Esophagus squamous epithelium (tissue), 5 donors: Measurements from ENCODE around the gene C6. TPM values are rescaled to one million over a fixed set of nuclear protein-coding genes. Genes with fewer than 3 reads are reported as not detected.
"Not testable (repeated sequence)": the region's sequence is repeated elsewhere in the genome, so short reads cannot be mapped to it uniquely, and the experiment has no call there.

Source experiments
- DNase-seq: peaks from one replicate; lab custom pipeline; 2025; lab: John Stamatoyannopoulos, UW
- H3K27ac ChIP-seq, 4 donors: fragments of 200-600 bp; sonication (generic); one replicate each; pipeline ENCODE4 v1.5.1; 2016 to 2019; ENCODE audit warnings: mild to moderate bottlenecking in 1 of 4
- H3K27me3 ChIP-seq, 4 donors: fragments of 200-600 bp; sonication (generic); 1 replicate in 3 of 4; 2 replicates in 1 of 4; pipeline versions ENCODE4 v1.5.1 to v1.6.0; 2017 to 2021; ENCODE audit warnings: antibody characterized with exemption in 1 of 4
- H3K36me3 ChIP-seq, 3 donors: fragments of 200-600 bp; sonication (generic); one replicate each; pipeline ENCODE4 v1.5.1; 2016 to 2019
- H3K4me1 ChIP-seq, 3 donors: fragments of 200-600 bp; sonication (generic); one replicate each; pipeline ENCODE4 v1.5.1; 2017 to 2019
- H3K4me3 ChIP-seq, 4 donors: fragments of 200-600 bp; sonication (generic); 1 replicate in 3 of 4; 2 replicates in 1 of 4; pipeline ENCODE4 v1.5.1; 2016 to 2019; ENCODE audit warnings: mild to moderate bottlenecking in 2 of 4, moderate library complexity in 1 of 4
- H3K9me3 ChIP-seq, 3 donors: fragments of 200-600 bp; sonication (generic); one replicate each; pipeline ENCODE4 v1.5.1; 2016 to 2019
- CTCF ChIP-seq, 6 experiments: fragments of 450-650 bp in 4 of 6; fragments of 200-600 bp in 2 of 6; sonication (generic) in 2 of 6; IDR thresholded peaks; one replicate each; pipeline ENCODE4 v1.5.1; 2016 to 2019; ENCODE audit warnings: antibody characterized with exemption in 6 of 6, mild to moderate bottlenecking in 4 of 6, moderate library complexity in 4 of 6
- POLR2A ChIP-seq, 4 donors: fragments of 450-650 bp; IDR thresholded peaks; one replicate each; pipeline ENCODE4 v1.6.1; 2017; ENCODE audit warnings: antibody characterized with exemption in 4 of 4, mild to moderate bottlenecking in 4 of 4, moderate library complexity in 3 of 4
- WGBS, 2 donors: methylation state at CpG; one replicate each; pipeline ENCODE4 v1.1.5; 2018; 5-methylcytosine and 5-hydroxymethylcytosine counted together
- intact Hi-C: fragments of 100-400 bp; cut with DNase I; formaldehyde crosslinking; loops from one replicate; pipeline ENCODE4 v1.15.0; 2022
- total RNA-seq, 4 donors: library from RNA; depleted of rRNA; stranded (reverse); fragments of >200 nt; gene quantifications; one replicate each; pipeline ENCODE4 v1.1.0, GENCODE V29; 2016
- donor health status: DM: yes; HTN: yes; CAD: no.

C6 gene
- total RNA-seq, 4 donors from 2014 or later, result 0.57 to 0.67 TPM; not detected in 2

DNA sequence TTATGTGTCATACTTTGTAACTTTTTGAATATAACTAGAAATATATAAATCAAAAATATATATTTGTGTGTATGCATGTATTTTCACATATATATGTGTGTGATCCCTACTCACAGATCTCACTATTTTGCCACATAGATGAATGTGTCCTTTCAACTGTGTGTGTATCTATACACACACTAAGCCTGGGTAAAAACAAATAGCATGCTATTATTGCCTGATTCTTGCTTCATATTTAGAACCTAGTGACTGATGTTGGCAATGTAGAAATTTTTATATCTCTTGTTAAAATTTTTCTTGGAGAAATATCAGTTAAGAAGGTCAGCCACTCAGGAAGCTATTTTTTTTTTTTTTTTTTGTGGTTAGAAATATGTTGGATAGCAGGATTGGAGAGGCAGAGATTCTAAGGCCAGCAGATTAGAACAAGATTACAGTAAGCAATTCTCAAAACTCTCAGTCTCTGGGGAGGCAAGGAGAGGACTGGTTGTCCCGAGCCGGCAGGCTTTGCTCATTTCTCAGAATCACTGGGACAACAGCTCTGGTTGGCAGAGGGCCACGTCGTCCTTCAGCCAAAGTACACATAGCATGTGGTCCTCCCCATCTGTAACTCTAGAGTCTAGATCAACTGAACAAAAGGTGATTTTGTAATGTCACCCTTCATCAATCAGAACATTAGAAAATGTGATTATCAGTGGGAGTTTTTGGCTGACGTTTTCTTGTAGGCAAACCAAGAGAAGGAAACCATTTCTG is 19.7 kb downstream of the C6 start:
- Histone ChIP-seq H3K4me3 (no peak overlapping the region), H3K27ac (peak overlapping the region in 3 of 4 donors; percentile 57 to 74 (median 73)), H3K9me3 (no peaks in the 10 kb centered on the region), H3K27me3 (no peaks in the 10 kb centered on the region), H3K4me1 (peaks cover 0 to 7% (median 0%) of the 10 kb centered on the region in 3 donors), H3K36me3 (no peaks in the 10 kb centered on the region)
- TF ChIP-seq CTCF (IDR thresholded peaks at IDR 0.05) (no peak), POLR2A (IDR thresholded peaks at IDR 0.05) (no peak)
- peak; percentile 32 for DNase-seq
- WGBS, 2 donors, result 8 to 30% methylated on average over 5 of the region's 5 CpGs
- intact Hi-C loops, result no loop called here

- H3K4me1 ChIP-seq, result peaks cover 0 to 7% (median 0%) of the 10 kb centered on the region in 3 donors
- WGBS, 2 donors, result 38 to 42% methylated on average over 4 of the region's 4 CpGs
- no peaks in the 10 kb centered on the region for H3K9me3 ChIP-seq
- H3K27me3 ChIP-seq, result no peaks in the 10 kb centered on the region
- TF ChIP-seq POLR2A (IDR thresholded peaks at IDR 0.05) (no peak), CTCF (IDR thresholded peaks at IDR 0.05) (no peak)
- H3K36me3 ChIP-seq, result no peaks in the 10 kb centered on the region
- no peak overlapping the region for H3K27ac ChIP-seq
- H3K4me3 ChIP-seq, result no peak overlapping the region
- intact Hi-C loops, result no loop called here
- no peak for DNase-seq
Observed at GRCh38 chr5:41191249-41191648, 22.1 kb downstream of the C6 start.

GRCh38 chr5:41186143-41186542 is 27.2 kb downstream of the C6 start:
- no peak for DNase-seq
- TF ChIP-seq POLR2A (IDR thresholded peaks at IDR 0.05) (no peak), CTCF (IDR thresholded peaks at IDR 0.05) (no peak)
- intact Hi-C loops, result no loop called here
- WGBS, 2 donors, result 67 to 81% methylated on average over 1 of the region's 1 CpG
- Histone ChIP-seq H3K36me3 (no peaks in the 10 kb centered on the region), H3K27ac (no peak overlapping the region), H3K9me3 (no peaks in the 10 kb centered on the region), H3K4me3 (no peak overlapping the region), H3K27me3 (no peaks in the 10 kb centered on the region), H3K4me1 (no peaks in the 10 kb centered on the region)

GRCh38 chr5:41183331-41183730 is 30.0 kb downstream of the C6 start:
- H3K9me3 ChIP-seq, DNase-seq, H3K27me3 ChIP-seq, H3K27ac ChIP-seq, H3K36me3 ChIP-seq, H3K4me3 ChIP-seq, intact Hi-C loops, H3K4me1 ChIP-seq: not testable (repeated sequence)
- 75 to 83% methylated on average over 1 of the region's 1 CpG for WGBS, 2 donors

DNA sequence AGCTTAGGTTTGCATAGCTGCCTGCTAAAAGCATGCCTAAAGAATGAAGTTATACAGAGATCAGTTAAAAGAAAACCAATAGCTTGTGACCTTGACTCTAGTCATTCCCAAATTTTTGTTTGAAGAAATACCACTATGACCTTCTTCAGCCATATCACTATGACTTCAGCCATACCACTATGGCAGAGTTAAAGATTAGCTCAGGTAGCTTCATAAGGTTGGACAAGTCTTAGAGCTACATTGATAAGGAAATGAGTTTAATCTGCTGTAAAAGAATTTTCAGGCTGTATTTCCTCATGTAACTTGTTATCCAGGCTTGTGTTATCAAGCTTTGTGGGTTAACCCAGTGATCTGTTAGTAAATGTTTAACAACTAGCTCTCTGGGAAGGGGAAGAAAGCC is 30.7 kb downstream of the C6 start:
- H3K4me1 ChIP-seq, result no peaks in the 10 kb centered on the region
- TF ChIP-seq POLR2A (IDR thresholded peaks at IDR 0.05), result no peak
- TF ChIP-seq CTCF (IDR thresholded peaks at IDR 0.05), result no peak

More for the DNA sequence above, 30.7 kb downstream of the C6 start:
- H3K36me3 ChIP-seq, result no peaks in the 10 kb centered on the region
- no peaks in the 10 kb centered on the region for H3K9me3 ChIP-seq
- H3K27ac ChIP-seq, result no peak overlapping the region
- intact Hi-C loops, result no loop called here
- no peak for DNase-seq
- H3K27me3 ChIP-seq, result no peaks in the 10 kb centered on the region
- H3K4me3 ChIP-seq, result no peak overlapping the region
